Coronary artery (tissue), 2 donors: ENCODE results near the gene FAM221A.
A peak's percentile ranks its signal among the peaks of the same experiment; 100 is the strongest.

Experiments used
- DNase-seq: peaks from one replicate; pipeline ENCODE4 v3.0.0-alpha.2; 2017; ENCODE audit warnings: low spot score
- H3K27ac ChIP-seq, 2 donors: fragments of 200-600 bp; sonication (generic); one replicate each; pipeline ENCODE4 v1.5.1; 2016 to 2019
- H3K4me3 ChIP-seq: fragments of 200-600 bp; sonication (generic); 2 replicates; pipeline ENCODE4 v1.5.1; 2016; ENCODE audit warnings: mild to moderate bottlenecking, moderate library complexity
- TF ChIP-seq, protein P1 (sequence below): fragments of 200-600 bp; sonication (generic); IDR thresholded peaks from one replicate; pipeline ENCODE4 v1.5.1; 2019; ENCODE audit warnings: antibody characterized with exemption

Gene FAM221A, protein sequence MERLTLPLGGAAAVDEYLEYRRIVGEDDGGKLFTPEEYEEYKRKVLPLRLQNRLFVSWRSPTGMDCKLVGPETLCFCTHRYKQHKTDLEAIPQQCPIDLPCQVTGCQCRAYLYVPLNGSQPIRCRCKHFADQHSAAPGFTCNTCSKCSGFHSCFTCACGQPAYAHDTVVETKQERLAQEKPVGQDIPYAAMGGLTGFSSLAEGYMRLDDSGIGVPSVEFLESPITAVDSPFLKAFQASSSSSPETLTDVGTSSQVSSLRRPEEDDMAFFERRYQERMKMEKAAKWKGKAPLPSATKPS

DNA sequence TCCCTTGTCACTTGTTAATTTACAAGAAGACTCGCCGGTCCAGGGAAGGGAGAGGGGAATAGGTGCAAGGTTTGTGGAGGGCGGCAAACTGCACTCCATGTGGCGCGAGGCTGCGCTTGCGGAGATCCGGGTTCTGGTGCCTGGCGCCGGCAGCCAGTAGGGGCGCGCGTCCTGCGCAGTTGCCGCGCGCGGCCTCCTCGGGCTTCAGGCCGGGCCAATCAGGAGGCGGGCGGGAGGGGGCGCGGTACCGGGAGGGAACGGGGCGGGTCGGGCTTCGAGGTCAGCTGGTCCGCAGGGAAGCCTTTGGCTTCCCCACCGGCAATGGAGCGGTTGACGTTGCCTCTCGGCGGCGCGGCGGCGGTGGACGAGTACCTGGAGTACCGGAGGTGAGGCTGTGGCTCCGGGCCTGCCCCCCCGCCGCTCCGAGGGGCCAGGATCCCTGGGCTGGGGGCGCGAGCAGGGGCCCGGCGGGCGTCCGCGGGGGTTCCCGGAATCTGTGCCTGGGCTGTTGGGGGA, at the start of gene FAM221A:
FAM221A (plus strand) TSS at position 302 of the 516 bp plus-strand sequence; CDS start at position 322, 20 bp downstream.
- TF ChIP-seq, protein P1, sequence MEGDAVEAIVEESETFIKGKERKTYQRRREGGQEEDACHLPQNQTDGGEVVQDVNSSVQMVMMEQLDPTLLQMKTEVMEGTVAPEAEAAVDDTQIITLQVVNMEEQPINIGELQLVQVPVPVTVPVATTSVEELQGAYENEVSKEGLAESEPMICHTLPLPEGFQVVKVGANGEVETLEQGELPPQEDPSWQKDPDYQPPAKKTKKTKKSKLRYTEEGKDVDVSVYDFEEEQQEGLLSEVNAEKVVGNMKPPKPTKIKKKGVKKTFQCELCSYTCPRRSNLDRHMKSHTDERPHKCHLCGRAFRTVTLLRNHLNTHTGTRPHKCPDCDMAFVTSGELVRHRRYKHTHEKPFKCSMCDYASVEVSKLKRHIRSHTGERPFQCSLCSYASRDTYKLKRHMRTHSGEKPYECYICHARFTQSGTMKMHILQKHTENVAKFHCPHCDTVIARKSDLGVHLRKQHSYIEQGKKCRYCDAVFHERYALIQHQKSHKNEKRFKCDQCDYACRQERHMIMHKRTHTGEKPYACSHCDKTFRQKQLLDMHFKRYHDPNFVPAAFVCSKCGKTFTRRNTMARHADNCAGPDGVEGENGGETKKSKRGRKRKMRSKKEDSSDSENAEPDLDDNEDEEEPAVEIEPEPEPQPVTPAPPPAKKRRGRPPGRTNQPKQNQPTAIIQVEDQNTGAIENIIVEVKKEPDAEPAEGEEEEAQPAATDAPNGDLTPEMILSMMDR: peak; percentile 81
- peak; percentile 91 for DNase-seq
- Histone ChIP-seq H3K4me3 (peak within 1 kb of the TSS; percentile 86), H3K27ac (peak within 1 kb of the TSS; percentile 69 to 83)

DNA sequence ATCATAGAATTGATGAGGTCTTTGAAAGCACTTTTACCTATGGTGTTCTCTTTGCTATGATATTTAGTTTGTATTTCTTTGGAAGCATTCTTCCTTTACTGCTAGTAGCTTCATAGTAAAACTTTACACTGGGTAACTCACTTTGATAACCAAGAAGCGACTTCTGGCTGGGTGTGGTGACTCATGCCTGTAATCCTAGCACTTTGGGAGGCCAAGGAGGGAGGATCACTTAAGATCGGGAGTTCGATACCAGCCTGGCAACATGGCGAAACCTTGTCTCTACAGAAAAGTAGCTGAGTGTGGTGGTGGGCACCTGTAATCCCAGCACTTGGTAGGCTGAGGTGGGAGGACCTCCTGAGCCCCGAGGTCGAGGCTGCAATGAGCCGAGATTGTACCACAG, 46.6 kb upstream of the FAM221A start:
- no peak for DNase-seq
- no peak overlapping the region for H3K4me3 ChIP-seq
- TF ChIP-seq, protein P1: no peak

DNA sequence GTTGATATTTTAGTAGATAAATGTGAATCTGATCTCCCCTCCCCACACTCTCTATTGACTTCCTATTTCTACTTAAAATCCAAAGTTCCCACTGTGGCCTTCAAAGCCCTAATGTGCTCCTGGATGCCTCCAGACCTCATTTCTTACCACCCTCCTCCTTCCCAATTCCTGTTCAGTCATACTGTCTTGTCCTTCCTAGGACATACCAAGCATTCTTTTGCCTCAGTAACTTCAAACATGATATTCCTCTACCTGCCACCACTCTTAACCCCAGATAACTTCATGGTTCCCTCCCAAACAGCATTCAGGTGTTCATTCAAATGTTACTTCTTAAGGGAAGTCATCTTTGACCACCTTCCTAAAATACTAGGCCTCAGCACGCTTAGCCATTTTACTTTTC, 34.2 kb upstream of the FAM221A start:
- DNase-seq: no peak
- no peak overlapping the region for H3K4me3 ChIP-seq
- no peak overlapping the region for H3K27ac ChIP-seq
- TF ChIP-seq, protein P1: no peak

More for the DNA sequence above, 46.6 kb upstream of the FAM221A start:
- H3K27ac ChIP-seq: no peak overlapping the region

DNA sequence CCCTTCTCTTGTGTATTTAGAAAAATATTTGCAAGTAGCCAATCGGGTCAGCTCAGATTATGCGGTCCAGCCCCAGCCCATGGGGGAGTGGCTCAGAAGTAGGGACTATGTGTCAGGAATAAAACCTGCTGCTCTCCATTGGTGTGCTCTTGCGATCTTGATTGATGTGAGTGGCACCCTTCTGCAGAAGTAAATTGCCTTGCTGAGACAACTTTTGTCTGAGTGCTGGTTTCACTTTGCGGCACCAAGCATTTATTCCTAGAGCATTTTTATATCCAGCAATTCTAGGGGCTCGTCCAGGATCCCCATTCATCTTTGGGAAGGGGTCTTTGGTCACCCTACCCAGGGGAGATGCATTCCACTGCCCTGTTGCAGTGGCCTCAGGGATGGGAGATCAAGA, 26.1 kb upstream of the FAM221A start:
- no peak for DNase-seq
- H3K4me3 ChIP-seq: no peak overlapping the region
- TF ChIP-seq, protein P1: no peak

DNA sequence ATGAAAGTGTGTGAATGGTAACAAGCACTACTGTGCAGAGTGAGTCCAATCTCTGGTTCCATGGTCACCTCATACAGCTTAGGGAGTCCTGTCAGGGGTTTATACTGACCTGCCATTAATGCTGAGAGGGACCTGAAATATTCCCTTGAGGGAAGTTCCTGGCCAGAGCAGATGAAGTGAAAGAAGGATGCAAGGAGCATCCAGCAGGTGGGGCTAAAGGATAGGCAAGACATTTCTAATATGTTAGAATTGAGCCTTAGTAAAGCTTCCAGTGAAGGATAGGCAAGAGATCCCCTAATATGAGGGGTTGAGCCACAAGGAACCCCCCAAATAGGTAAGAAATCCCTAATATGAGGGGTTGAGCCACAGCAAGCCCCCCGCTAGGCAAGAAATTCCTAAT, 25.5 kb upstream of the FAM221A start:
- Histone ChIP-seq H3K27ac (no peak overlapping the region), H3K4me3 (no peak overlapping the region)
- TF ChIP-seq, protein P1: no peak
- no peak for DNase-seq

More for the DNA sequence above, 26.1 kb upstream of the FAM221A start:
- H3K27ac ChIP-seq: no peak overlapping the region

DNA sequence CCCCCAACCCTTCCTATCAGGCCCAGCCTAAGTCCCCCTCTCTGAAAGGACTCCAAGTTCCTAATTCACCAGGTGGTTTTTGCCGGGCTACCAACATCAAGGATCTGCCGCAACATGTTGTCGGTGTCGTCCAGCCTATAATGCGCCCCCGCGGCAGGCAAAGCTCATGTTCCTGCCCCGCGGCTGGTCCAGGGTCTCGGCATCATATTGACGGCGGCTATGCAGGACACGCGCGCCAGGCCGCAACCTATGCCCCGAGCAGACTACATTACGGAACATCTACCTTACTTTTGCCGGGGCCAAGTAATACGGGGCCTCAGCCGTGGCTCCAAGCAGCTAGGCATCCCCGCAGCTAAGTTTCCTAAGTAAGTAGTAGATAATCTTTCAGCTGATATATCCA, 24.6 kb upstream of the FAM221A start:
- no peak for DNase-seq
- H3K27ac ChIP-seq: no peak overlapping the region
- TF ChIP-seq, protein P1: no peak
- H3K4me3 ChIP-seq: no peak overlapping the region

DNA sequence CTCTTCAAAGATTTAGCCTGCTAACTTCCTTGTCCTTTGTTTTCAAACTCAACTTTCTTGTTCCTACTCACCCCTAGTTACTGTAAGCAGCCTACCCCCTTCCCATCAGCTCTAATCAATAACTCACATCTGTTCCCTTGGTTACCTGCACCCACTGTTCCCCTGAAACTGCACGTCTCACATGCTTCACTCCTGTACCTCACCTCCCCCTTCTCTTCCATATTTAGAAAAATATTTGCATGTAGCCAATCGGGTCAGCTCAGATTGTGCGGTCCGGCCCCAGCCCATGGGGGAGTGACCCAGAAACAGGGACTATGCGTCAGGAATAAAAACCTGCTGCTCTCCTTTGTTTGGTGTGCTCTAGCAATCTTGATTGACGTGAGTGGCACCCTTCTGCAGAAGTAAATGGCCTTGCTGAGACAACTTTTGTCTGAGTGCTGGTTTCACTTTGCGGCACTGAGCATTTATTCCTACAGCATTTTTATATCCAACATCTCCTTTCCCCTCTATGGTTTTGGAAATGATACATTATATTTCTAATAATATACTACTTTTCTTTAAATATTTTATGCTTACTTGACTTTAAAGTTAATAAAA, 21.1 kb upstream of the FAM221A start:
- Histone ChIP-seq H3K27ac (no peak overlapping the region), H3K4me3 (no peak overlapping the region)
- TF ChIP-seq, protein P1: no peak
- DNase-seq: no peak
